NT2/D1 (cell line): ENCODE data around the gene TBC1D22A.

Source experiments
- SUZ12 ChIP-seq: IDR thresholded peaks from 2 replicates; pipeline ENCODE4 v1.6.1; 2011; ENCODE audit not compliant: insufficient read length, insufficient read depth; ENCODE audit errors: extremely low read depth
- YY1 ChIP-seq: IDR thresholded peaks from 2 replicates; pipeline ENCODE4 v1.6.1; 2011; ENCODE audit not compliant: insufficient read length, insufficient read depth

DNA sequence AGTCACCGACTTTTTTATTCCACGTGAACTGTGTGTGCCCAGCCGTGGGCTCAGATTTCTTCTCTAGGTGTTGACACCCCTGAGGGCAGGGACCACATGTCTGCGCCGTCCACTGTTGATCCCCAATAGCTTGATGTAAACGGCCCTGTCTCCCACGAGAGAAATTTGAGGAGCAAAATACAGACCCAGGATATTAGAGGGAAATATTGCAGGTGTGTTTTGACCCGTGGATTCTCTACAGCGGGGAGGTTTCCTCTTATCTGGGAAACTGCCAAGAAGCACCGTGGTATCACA is 437.5 kb downstream of the TBC1D22A start:
- TF ChIP-seq YY1 (no peak), SUZ12 (no peak)
